HG02763 (cell line): ENCODE data around the gene SLC26A4.
"Not testable (repeated sequence)": the region's sequence is repeated elsewhere in the genome, so short reads cannot be mapped to it uniquely, and the experiment has no call there.

Experiments used
- ATAC-seq: cut with Tn5 transposase; IDR thresholded peaks from one replicate; pipeline ENCODE4 v1.9.1; 2021; ENCODE audit warnings: mild to moderate bottlenecking, moderate library complexity; ENCODE audit not compliant: unreplicated experiment

The SLC26A4 gene

DNA sequence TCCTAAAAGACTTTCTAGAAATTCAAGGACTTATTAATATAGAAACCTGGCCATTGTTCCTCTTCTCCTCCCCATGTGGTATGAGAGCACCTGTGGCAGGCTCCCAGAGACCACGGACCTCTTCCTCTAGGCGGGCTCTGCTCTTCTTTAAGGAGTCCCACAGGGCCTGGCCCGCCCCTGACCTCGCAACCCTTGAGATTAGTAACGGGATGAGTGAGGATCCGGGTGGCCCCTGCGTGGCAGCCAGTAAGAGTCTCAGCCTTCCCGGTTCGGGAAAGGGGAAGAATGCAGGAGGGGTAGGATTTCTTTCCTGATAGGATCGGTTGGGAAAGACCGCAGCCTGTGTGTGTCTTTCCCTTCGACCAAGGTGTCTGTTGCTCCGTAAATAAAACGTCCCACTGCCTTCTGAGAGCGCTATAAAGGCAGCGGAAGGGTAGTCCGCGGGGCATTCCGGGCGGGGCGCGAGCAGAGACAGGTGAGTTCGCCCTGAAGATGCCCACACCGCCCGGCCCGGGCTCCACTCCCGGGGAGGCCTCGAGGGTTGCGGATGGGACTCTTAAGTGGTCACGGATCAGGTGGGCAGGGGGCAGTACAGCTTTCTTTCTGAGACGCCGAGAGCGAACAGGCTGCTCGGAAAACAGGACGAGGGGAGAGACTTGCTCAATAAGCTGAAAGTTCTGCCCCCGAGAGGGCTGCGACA, at the start of gene SLC26A4:
Gene SLC26A4 (plus strand): TSS at position 448 of the 700 bp plus-strand sequence. CDS start 814 bp downstream, outside the sequence.
- no peak for ATAC-seq

GRCh38 chr7:107613439-107613838, 47.2 kb upstream of the SLC26A4 start:
- no peak for ATAC-seq

DNA sequence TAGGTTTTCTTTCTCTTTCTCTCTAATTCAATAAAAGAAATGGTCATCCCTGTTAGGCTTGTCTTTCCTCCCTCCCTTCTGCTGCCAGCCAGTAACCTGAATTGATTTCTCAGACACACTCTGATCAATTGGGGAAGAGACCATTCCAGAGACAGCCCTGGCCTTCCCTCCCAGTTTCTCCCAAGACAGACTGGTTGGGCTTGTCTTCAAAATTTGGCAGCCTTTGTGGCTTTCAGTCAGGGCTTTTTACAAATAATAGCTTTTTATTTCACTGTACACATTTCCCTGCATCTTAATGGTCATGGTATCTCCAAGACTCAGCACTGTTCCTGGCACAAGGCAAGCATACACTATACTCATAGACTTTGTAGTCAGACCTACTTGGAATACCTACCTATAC, 46.7 kb upstream of the SLC26A4 start:
- ATAC-seq: no peak

GRCh38 chr7:107614425-107614824, 46.2 kb upstream of the SLC26A4 start:
- no peak for ATAC-seq

DNA sequence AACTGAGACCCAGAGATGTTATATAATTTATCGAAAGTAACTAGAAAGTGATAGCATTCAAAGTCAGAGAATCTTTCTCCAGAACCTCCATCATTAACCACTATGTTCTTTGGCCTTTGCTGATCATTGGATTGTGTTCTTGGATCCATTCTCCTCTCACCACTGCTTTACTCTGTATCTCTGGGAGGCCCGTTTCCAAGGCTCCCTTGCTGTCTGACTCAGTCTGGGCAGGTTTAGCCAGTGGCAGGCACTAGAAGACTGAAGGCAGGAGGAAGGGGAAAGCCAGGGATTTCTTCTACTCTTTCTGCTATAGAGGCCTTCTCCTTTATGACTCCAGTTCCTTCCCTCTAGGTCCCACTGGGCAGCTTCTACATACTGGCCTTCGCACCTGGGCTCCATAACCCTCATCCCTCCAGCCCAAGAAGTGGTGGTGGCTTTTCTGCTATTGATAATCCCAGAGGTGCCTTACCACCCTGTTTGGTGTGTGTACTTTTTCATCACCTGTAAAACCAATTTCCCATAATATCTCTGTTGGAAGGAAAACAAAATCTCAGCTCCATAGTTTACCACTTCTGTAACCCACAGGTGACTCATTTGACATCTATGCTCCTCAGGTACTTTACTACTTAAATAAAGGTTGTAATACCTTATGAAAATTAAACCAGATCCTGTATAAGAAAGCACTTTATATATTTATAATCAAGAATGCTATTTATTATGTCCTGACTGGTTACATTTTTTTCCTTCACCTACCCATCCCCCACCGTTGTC, 44.5 kb upstream of the SLC26A4 start:
- ATAC-seq: no peak

DNA sequence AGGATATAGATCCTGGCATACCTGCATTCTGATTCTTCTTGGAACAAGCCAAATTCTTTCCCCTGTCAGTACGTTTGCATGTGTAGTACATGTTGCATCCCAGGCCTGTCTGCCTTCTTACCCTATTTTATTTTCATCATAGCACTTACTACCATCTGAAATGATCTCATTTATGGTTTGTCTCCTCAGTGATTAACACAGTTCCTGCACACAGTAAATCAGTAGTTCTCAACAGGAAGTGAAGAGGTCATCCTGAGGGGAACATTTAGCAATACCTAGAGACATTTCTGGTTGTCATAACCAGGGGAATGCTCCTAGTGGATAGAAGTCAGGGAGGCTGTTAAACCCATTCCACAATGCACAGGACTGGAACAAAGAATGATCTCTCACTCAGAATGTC, 38.2 kb upstream of the SLC26A4 start:
- no peak for ATAC-seq

- no peak for ATAC-seq
Observed at GRCh38 chr7:107622894-107623293, 37.7 kb upstream of the SLC26A4 start.

GRCh38 chr7:107627002-107627401, 33.6 kb upstream of the SLC26A4 start:
- no peak for ATAC-seq

GRCh38 chr7:107628461-107629064, 32.1 kb upstream of the SLC26A4 start:
- no peak for ATAC-seq

GRCh38 chr7:107630342-107630741, 30.3 kb upstream of the SLC26A4 start:
- no peak for ATAC-seq

DNA sequence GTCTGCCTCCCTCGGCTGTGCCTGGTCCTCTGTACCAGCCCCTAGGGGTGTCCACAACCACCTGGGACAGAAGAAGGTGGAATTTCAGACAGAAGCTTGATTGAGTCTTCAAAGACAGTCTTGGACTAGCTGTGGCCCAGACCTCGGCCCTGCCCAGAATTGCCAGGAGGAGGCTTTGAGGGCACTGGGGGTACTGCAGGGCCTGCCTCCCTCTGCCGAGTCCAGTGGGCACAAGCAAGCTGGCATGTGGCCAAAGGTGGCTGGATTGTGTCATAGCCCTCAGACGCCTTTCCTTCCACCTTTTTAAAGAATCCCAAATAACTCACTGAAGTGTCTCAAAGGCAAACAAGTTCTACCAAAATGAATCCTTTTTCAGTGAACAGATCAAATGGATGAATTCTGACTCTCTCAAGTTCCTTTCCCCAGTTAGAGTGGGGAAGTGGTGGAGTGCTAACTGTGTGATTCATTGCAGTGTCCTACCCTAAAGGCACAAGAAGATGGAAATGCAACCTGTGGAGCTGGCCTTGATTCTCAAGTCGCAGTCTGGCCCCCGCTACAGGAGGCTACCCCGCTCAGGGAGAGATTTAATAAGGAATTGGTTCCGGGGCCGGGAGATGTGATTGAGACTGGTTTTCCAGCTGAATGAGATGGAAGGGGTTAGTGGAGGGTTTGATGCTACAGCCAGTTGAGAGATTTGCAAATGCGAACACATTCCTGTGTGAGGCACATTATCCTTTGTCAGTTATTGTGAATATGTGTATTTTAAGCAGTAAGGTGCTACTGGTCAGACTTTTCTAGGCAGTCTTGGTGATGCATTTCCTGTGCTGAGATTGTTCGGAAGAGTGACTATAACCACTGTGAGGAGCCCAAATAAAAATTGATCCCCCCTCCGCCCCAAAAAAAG, 28.8 kb upstream of the SLC26A4 start:
- no peak for ATAC-seq

- no peak for ATAC-seq
Observed at GRCh38 chr7:107632492-107632865, 28.1 kb upstream of the SLC26A4 start.

GRCh38 chr7:107638594-107638993, 22.0 kb upstream of the SLC26A4 start:
- ATAC-seq: peak; percentile 94

- ATAC-seq: not testable (repeated sequence)
Observed at GRCh38 chr7:107639070-107639469, 21.6 kb upstream of the SLC26A4 start.

GRCh38 chr7:107641676-107642075, 19.0 kb upstream of the SLC26A4 start:
- no peak for ATAC-seq

DNA sequence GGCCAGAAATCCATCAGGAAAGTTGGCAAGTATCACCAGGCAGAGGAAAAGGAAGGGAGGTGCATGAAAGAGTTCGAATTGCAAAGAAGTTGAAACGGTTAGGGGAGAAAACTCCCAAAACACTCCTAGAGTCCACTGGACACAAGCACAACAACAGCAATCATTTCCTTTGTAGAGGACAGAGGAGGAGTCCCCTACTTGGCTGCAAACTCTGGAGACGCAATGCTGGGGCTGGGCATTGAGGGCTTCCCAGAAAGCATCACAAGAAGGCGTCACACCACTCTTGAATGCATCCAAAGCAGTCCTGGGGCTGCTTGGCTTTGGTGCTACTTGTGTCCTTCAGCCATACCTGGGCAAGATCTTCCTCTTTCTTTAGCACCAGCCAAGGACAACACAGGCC, 18.1 kb upstream of the SLC26A4 start:
- no peak for ATAC-seq

- no peak for ATAC-seq
Observed at GRCh38 chr7:107643407-107643806, 17.2 kb upstream of the SLC26A4 start.

DNA sequence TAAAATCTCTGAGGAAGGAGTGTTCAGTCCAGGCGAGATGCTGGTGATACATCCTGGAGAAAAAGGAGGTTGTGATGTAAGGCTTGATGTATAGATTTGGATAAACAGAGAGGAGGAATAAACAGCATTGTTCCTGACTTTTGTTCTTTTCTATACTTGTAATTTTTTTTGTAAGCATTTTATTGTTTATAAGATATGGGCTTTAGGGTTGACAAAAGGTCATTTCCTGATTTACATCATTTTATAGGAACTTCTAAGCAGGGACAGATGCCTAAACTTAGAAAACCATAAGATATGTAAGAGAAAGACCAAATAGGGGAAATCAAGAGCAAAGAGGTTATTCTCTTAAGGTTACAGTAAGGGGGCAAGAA, 16.7 kb upstream of the SLC26A4 start:
- ATAC-seq: no peak

GRCh38 chr7:107644309-107644974, 16.2 kb upstream of the SLC26A4 start:
- ATAC-seq: no peak

DNA sequence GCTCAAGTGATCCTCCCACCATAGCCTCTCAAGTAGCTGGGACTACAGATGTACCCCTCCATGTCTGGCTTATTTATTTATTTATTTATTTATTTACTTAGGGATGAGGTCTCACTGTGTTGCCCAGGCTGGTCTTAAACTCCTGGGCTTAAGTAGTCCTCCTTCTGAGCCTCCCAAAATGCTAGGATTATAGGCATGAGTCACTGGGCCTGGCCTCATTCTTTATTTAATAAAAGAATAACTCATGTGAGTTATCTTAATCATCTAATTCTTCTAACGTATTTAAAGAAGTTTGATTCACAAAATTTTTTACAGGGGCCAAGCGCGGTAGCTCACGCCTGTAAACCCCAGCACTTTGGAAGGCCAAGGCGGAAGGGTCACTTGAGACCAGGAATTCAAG, 8.0 kb upstream of the SLC26A4 start:
- no peak for ATAC-seq

DNA sequence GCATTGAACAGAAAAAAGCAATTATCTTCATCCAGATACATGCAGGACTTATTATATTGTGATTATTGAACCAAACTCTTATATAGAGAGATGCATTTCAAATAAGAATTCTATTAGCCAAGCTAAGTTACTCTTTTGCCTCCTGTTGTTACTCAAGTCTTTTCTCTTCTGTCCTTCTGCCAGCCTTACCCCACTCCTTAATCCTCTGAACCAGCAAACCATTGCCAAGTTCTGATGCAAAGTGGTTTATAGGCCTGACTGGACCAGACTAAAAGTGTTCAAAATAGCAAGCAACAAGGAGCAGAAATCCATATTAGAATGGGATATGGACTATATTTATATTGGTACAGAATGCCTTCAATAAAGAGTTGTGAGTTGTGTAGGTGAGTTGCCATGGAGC, 2.2 kb upstream of the SLC26A4 start:
- ATAC-seq: no peak
